ENCODE measurements around the gene CELF1.
A peak's percentile ranks its signal among the peaks of the same experiment; 100 is the strongest.
"Not testable (repeated sequence)": the region's sequence is repeated elsewhere in the genome, so short reads cannot be mapped to it uniquely, and the experiment has no call there.

The CELF1 gene

GRCh38 chr11:47572715-47573255 lies 19.9 kb upstream of the CELF1 start:
- DNase-seq = no peak

DNA sequence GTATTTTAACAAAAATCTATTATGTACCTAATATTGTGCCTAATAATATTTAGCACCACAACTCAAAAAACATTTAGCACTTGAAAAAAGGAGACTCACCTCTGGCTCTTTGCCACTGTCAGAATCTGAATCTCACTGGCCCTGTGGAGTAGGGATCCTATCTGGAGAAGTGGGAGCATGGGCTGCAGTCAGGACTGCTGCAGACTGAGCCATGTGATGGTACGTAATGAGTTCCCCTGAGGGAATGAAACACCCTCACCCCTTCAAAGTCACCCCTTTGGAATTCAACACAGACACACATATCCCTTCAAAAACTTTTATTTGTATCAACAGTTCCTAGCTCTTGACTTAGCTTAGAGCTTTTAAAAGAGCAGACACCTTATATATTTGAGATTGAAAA lies 19.0 kb upstream of the CELF1 start:
- DNase-seq = no peak

- DNase-seq = no peak
Observed at GRCh38 chr11:47571357-47571729, 18.4 kb upstream of the CELF1 start.

DNA sequence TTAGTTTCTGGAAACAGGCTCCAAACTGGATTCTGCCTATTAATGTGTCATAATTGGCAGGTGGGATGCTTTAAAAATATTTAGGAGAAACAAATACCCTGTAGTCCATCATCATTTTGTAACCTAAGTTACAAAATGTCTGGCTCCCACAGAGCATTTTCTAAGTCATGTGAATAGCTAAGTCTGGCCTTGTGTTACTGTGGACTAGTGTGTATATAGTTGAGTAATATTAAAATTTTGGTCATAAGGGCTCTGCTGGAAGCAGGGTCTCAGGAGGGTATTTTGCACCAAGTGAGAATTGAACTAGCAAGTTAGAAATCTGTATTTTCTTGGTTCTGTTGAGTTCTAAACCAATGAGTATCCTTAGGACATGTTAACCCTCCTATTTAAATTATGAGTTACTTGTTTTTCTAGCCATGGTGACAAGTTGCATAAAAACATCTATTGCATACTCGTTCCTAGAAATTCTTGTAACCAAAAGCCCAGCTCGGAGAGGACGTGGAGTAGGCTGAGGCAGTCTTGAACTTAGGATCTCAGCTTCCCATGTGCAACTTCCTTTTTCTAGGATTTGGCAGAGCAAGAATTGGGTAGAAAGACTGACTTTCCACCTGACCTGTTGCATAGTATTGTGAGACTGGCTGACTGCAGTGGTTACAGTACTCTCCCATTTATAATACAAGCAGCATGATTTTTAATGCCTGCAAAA lies 17.9 kb upstream of the CELF1 start:
- DNase-seq = no peak

DNA sequence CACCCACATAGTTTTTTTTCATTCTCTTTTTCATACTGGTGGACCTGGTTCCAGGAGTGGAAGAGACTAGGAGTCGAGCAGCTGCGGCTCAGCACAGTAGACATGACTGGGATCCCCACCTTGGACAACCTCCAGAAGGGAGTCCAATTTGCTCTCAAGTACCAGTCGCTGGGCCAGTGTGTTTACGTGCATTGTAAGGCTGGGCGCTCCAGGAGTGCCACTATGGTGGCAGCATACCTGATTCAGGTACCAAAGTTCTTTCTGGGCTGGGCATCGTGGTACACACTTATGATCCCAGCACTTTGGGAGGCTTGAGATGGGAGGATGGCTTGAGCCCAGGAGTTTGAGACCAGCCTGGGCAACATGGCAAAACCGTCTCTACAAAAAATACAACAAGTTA lies 16.7 kb upstream of the CELF1 start:
- no peak for DNase-seq

GRCh38 chr11:47566149-47566698 lies 13.3 kb upstream of the CELF1 start:
- no peak for DNase-seq

GRCh38 chr11:47565340-47566148 lies 12.6 kb upstream of the CELF1 start, which contains the start of gene PTPMT1:
Gene PTPMT1 (plus strand): TSS chr11:47565599. CDS start chr11:47565623, 24 bp downstream.
- DNase-seq = peak; percentile 57 to 66

DNA sequence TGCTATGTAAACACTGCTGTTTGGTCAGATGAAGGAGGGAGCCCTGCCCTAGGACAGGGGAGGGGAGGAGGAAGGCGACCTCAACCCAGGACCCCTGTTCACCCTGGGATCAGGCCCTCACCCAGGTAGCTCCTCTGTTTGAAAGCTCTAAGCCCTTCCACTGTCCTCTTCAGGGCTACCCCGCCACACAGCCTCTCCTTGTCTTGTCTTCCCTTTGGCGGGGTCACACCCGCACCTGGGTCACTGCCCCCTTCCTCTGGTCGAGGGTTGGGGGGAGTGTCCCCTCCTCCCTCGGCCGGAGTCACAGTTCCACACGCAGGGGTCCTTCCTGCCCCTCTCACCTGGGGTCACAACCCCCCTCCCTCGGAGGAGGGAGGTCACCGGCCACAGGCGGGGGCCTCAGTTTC lies 12.0 kb upstream of the CELF1 start:
- DNase-seq = no peak

GRCh38 chr11:47564366-47564765 lies 11.4 kb upstream of the CELF1 start:
- DNase-seq = not testable (repeated sequence)

DNA sequence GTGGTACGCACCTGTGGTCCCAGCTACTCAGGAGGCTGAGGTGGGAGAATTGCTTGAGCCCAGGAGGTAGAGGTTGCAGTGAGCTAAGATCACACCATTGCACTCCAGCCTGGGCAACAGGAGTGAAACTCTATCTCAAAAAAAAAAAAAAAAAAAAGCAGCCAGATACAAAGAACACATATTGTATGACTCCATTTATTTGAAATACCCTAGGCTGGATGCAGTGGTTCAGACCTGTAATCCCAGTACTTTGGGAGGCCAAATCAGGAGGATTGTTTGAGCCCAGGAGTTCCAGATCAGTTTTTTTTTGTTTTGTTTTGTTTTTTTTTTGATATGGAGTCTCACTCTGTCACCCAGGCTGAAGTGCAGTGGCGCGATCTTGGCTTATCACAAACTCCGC lies 9.5 kb upstream of the CELF1 start:
- not testable (repeated sequence) for DNase-seq

GRCh38 chr11:47560426-47560825 lies 7.5 kb upstream of the CELF1 start:
- DNase-seq = no peak

GRCh38 chr11:47558695-47559094 lies 5.8 kb upstream of the CELF1 start:
- no peak for DNase-seq

DNA sequence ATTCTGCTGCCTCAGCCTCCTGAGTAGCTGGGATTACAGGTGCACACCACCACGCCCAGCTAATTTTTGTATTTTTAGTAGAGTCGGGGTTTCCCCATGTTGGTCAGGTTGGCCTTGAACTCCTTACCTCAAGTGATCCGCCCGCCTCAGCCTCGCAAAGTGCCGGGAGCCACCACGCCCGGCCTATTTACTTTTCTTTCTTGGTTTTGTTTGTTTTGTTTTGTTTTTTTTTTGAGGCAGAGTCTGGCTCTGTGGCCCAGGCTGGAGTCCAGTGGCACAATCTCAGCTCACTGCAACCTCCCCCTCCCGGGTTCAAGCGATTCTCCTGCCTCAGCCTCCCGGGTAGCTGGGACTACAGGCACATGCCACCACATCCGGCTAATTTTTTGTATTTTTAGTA lies 4.1 kb upstream of the CELF1 start:
- DNase-seq = not testable (repeated sequence)

DNA sequence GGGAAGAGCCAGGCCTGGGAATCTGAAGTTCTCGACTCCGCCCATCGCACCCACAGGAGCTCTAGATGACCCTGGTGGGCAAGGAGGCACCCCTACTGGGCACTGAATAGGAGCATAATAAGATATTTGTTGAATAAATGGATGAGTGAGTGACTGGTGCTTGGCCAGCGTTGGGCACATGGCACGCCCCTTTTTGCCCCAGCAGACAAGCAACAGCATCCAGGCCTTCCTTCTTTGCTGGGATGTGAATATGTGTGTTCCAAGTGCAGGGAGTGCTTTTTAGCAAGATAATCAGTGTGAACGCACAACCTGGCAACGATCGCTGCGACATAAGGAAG lies 443 bp upstream of the CELF1 start:
- DNase-seq = no peak

DNA sequence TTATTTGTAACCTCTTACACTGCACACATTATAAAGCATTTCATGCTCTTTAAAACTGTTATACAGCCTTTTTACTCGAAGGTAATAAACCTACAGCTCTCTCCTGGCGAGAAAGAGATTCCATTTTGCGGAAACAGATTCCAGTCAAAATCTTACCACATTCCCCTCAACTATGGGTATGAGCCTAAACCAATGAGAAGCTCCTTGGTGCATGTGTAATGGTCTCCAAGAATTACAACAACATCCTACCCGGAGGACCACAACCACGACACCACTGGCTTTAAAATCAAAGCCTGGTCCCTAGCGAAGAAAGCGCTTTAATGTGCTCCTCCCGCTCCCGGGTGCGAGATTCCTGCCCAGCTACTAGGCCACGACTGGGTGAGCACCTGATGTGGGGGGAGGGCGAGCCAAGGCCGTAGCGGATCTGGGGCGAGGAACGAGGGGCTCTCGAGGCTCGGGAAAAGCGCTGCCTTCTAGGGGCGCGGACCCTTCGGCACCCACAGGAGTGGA lies 821 bp downstream of the CELF1 start:
- DNase-seq = no peak

- no peak for DNase-seq
Observed at GRCh38 chr11:47551086-47551485, 1.8 kb downstream of the CELF1 start.

GRCh38 chr11:47550288-47551047 lies 2.5 kb downstream of the CELF1 start:
- DNase-seq = no peak

- not testable (repeated sequence) for DNase-seq
Observed at GRCh38 chr11:47546274-47546673, 6.7 kb downstream of the CELF1 start.

DNA sequence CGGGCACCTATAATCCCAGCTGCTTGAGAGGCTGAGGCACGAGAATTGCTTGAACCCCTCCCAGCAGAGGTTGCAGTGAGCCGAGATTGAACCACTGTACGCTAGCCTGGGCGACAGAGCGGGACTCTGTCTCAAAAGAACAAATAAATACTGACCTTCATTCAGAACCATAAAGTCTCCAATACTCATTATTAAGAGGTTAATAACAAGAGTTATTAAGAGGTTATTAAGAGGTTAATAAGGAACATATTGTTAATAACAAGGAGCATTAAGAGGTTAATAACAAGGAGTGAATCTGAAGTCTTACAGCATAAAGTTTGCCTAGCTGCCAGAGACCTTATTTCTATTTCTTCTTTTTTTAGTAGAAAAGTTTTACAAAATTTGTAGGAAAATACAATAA lies 7.6 kb downstream of the CELF1 start:
- DNase-seq = no peak

DNA sequence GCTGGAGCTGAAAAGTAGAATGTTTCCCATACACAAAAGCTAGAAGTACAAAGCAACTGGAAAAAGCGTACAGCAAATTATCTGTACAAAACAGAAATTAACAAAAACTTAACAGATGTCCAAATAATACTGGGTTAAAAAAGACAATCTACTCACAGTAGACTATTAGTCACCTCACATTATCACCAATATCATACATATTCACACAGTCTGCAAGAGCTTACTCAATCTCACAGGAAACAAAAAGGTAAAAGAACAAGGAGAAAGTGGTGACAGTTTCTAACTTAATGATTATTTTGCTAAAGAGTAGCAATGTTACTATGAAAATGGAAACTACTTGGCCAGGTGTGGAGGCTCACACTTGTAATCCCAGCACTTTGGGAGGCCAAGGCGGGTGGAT lies 11.9 kb downstream of the CELF1 start:
- DNase-seq = no peak

GRCh38 chr11:47539681-47540039 lies 13.3 kb downstream of the CELF1 start:
- no peak for DNase-seq

GRCh38 chr11:47538741-47539565 lies 14.0 kb downstream of the CELF1 start:
- no peak for DNase-seq
